GM19324 (cell line): ENCODE data around the gene RPL3.

Experiments
- ATAC-seq: cut with Tn5 transposase; IDR thresholded peaks from one replicate; pipeline ENCODE4 v1.9.1; 2021; ENCODE audit warnings: mild to moderate bottlenecking, moderate library complexity; ENCODE audit not compliant: unreplicated experiment, low FRiP score

RPL3 gene

GRCh38 chr22:39302431-39302960 is 16.9 kb downstream of the RPL3 start:
- ATAC-seq: no peak

GRCh38 chr22:39301926-39302325 is 17.5 kb downstream of the RPL3 start:
- ATAC-seq: no peak

- ATAC-seq: no peak
Observed at GRCh38 chr22:39301108-39301507, 18.3 kb downstream of the RPL3 start.

- ATAC-seq: no peak
Observed at GRCh38 chr22:39300186-39300830, 19.1 kb downstream of the RPL3 start.

GRCh38 chr22:39299829-39300178 is 19.6 kb downstream of the RPL3 start:
- no peak for ATAC-seq

GRCh38 chr22:39298241-39298987 is 21.0 kb downstream of the RPL3 start:
- no peak for ATAC-seq

- no peak for ATAC-seq
Observed at GRCh38 chr22:39297490-39298240, 21.8 kb downstream of the RPL3 start.

- no peak for ATAC-seq
Observed at GRCh38 chr22:39296981-39297489, 22.4 kb downstream of the RPL3 start.

- ATAC-seq: no peak
Observed at GRCh38 chr22:39296535-39296934, 22.9 kb downstream of the RPL3 start.

GRCh38 chr22:39294571-39295468 is 24.6 kb downstream of the RPL3 start:
- no peak for ATAC-seq

GRCh38 chr22:39293766-39294368 is 25.6 kb downstream of the RPL3 start:
- ATAC-seq: no peak

- ATAC-seq: no peak
Observed at GRCh38 chr22:39292561-39293074, 26.8 kb downstream of the RPL3 start.

GRCh38 chr22:39292031-39292462 is 27.4 kb downstream of the RPL3 start:
- no peak for ATAC-seq

- ATAC-seq: no peak
Observed at GRCh38 chr22:39291523-39291922, 27.9 kb downstream of the RPL3 start.

- ATAC-seq: no peak
Observed at GRCh38 chr22:39290724-39291161, 28.7 kb downstream of the RPL3 start.

- ATAC-seq: no peak
Observed at GRCh38 chr22:39289975-39290720, 29.3 kb downstream of the RPL3 start.

- no peak for ATAC-seq
Observed at GRCh38 chr22:39289533-39289932, 29.9 kb downstream of the RPL3 start.

GRCh38 chr22:39288135-39288898 is 31.1 kb downstream of the RPL3 start:
- ATAC-seq: no peak
